H9 (cell line): ENCODE results near the gene CCDC81. TPM values are rescaled to one million over a fixed set of nuclear protein-coding genes. Genes with fewer than 3 reads are reported as not detected.

Experiments
- DNase-seq: peaks from one replicate; pipeline ENCODE4 v3.0.0-alpha.2; 2017
- H2AFZ ChIP-seq: one replicate; pipeline ENCODE4 v1.6.1; 2013; ENCODE audit warnings: mild to moderate bottlenecking, low read length, control low read depth, moderate library complexity
- H2AK5ac ChIP-seq: 2 replicates; pipeline ENCODE4 v1.6.1; 2013; ENCODE audit warnings: low read length, control low read depth, mixed read lengths; ENCODE audit not compliant: insufficient read length
- H2BK120ac ChIP-seq: one replicate; pipeline ENCODE4 v1.6.1; 2013; ENCODE audit warnings: low read depth, mild to moderate bottlenecking, low read length, control low read depth, inconsistent platforms; ENCODE audit not compliant: poor library complexity, severe bottlenecking
- H2BK12ac ChIP-seq: 2 replicates; pipeline ENCODE4 v1.6.1; 2013; ENCODE audit warnings: low read length, control low read depth, mixed read lengths, low read depth; ENCODE audit not compliant: insufficient read length
- H2BK15ac ChIP-seq: 2 replicates; pipeline ENCODE4 v1.6.1; 2013; ENCODE audit warnings: low read depth, low read length, control low read depth
- H2BK20ac ChIP-seq: one replicate; pipeline ENCODE4 v1.6.1; 2013; ENCODE audit warnings: low read depth, mild to moderate bottlenecking, low read length, control low read depth, inconsistent platforms; ENCODE audit not compliant: poor library complexity, severe bottlenecking
- H2BK5ac ChIP-seq: 2 replicates; pipeline ENCODE4 v1.6.1; 2013; ENCODE audit warnings: low read length, control low read depth, mixed read lengths; ENCODE audit not compliant: insufficient read length
- H3K14ac ChIP-seq: 2 replicates; pipeline ENCODE4 v1.6.1; 2013; ENCODE audit warnings: low read length, control low read depth; ENCODE audit not compliant: insufficient read depth
- H3K18ac ChIP-seq: 2 replicates; pipeline ENCODE4 v1.6.1; 2013; ENCODE audit warnings: low read depth, mild to moderate bottlenecking, mixed read lengths, low read length, control low read depth; ENCODE audit not compliant: insufficient read length
- H3K23ac ChIP-seq: 2 replicates; pipeline ENCODE4 v1.6.1; 2013; ENCODE audit warnings: low read length, control low read depth, mixed read lengths, low read depth; ENCODE audit not compliant: insufficient read length
- H3K23me2 ChIP-seq: 2 replicates; pipeline ENCODE4 v1.6.1; 2013; ENCODE audit warnings: low read depth, mild to moderate bottlenecking, mixed read lengths, low read length, control low read depth; ENCODE audit not compliant: insufficient read length, poor library complexity, severe bottlenecking
- H3K27ac ChIP-seq: 2 replicates; pipeline ENCODE4 v1.5.1; 2013; ENCODE audit warnings: low read length, control low read depth, mixed read lengths, low read depth; ENCODE audit not compliant: insufficient read length
- H3K27me3 ChIP-seq: 2 replicates; pipeline ENCODE4 v1.6.1; 2013; ENCODE audit warnings: low read length, control low read depth, inconsistent platforms; ENCODE audit not compliant: insufficient read depth
- H3K4ac ChIP-seq: 2 replicates; pipeline ENCODE4 v1.6.1; 2013; ENCODE audit warnings: low read depth, mild to moderate bottlenecking, control low read depth, inconsistent platforms, low read length, moderate library complexity
- H3K4me1 ChIP-seq: 2 replicates; pipeline ENCODE4 v1.6.1; 2013; ENCODE audit warnings: low read length, control low read depth, inconsistent platforms; ENCODE audit not compliant: insufficient read depth
- H3K4me2 ChIP-seq: 2 replicates; pipeline ENCODE4 v1.6.1; 2013; ENCODE audit warnings: low read length, control low read depth, mixed read lengths; ENCODE audit not compliant: insufficient read length, insufficient read depth
- H3K56ac ChIP-seq: 2 replicates; pipeline ENCODE4 v1.6.1; 2013; ENCODE audit warnings: low read depth, mild to moderate bottlenecking, mixed read lengths, low read length, control low read depth; ENCODE audit not compliant: insufficient read length
- H3K79me1 ChIP-seq: 2 replicates; pipeline ENCODE4 v1.6.1; 2013; ENCODE audit warnings: low read depth, mild to moderate bottlenecking, moderate library complexity, low read length, control low read depth, inconsistent platforms; ENCODE audit not compliant: insufficient read depth, poor library complexity, severe bottlenecking
- H3K79me2 ChIP-seq: 2 replicates; pipeline ENCODE4 v1.6.1; 2013; ENCODE audit warnings: low read length, control low read depth, inconsistent platforms; ENCODE audit not compliant: insufficient read depth
- H3K9ac ChIP-seq: 2 replicates; pipeline ENCODE4 v1.6.1; 2013; ENCODE audit warnings: low read length, control low read depth, mixed read lengths; ENCODE audit not compliant: insufficient read length; ENCODE audit errors: extremely low read depth
- H3K9me3 ChIP-seq: one replicate; pipeline ENCODE4 v1.6.1; 2013; ENCODE audit warnings: low read depth, low read length, inconsistent platforms; ENCODE audit not compliant: control insufficient read depth
- H3T11ph ChIP-seq: one replicate; pipeline ENCODE4 v1.6.1; 2013; ENCODE audit warnings: mild to moderate bottlenecking, low read length, control low read depth, inconsistent platforms
- H4K20me1 ChIP-seq: one replicate; pipeline ENCODE4 v1.6.1; 2013; ENCODE audit not compliant: control insufficient read depth, insufficient read length, insufficient read depth
- H4K5ac ChIP-seq: 2 replicates; pipeline ENCODE4 v1.6.1; 2013; ENCODE audit warnings: low read depth, mild to moderate bottlenecking, mixed read lengths, low read length, control low read depth; ENCODE audit not compliant: insufficient read length
- H4K8ac ChIP-seq: replicated peaks from 2 replicates; pipeline ENCODE4 v1.6.1; 2013; ENCODE audit warnings: low read length, control low read depth, mixed read lengths, low read depth; ENCODE audit not compliant: insufficient read length
- H4K91ac ChIP-seq: 2 replicates; pipeline ENCODE4 v1.6.1; 2013; ENCODE audit warnings: low read depth, mild to moderate bottlenecking, moderate library complexity, mixed read lengths, low read length, control low read depth; ENCODE audit not compliant: insufficient read length
- H3K27ac Mint-ChIP-seq, 3 experiments: 2 replicates in 2 of 3; 3 replicates in 1 of 3; pipeline ENCODE4 v1.8.0; 2020 to 2021; ENCODE audit warnings: mixed read lengths in 3 of 3, mild to moderate bottlenecking in 1 of 3, moderate library complexity in 1 of 3
- H3K27me3 Mint-ChIP-seq: 2 replicates; pipeline ENCODE4 v1.8.0; 2021; ENCODE audit warnings: low read depth, mild to moderate bottlenecking, moderate library complexity, mixed read lengths
- H3K36me3 Mint-ChIP-seq, 3 experiments: 2 replicates in 2 of 3; 3 replicates in 1 of 3; pipeline ENCODE4 v1.8.0; 2020 to 2021; ENCODE audit warnings: low read depth in 3 of 3, mixed read lengths in 3 of 3; ENCODE audit not compliant: insufficient read depth in 1 of 3
- H3K4me1 Mint-ChIP-seq, 2 experiments: 2 replicates each; pipeline ENCODE4 v1.8.0; 2020; ENCODE audit warnings: mixed read lengths in 2 of 2
- H3K4me3 Mint-ChIP-seq, 2 experiments: 2 replicates in 1 of 2; 3 replicates in 1 of 2; pipeline ENCODE4 v1.8.0; 2020 to 2021; ENCODE audit warnings: mild to moderate bottlenecking in 2 of 2, mixed read lengths in 2 of 2, moderate library complexity in 1 of 2
- H3K9me3 Mint-ChIP-seq, 2 experiments: 2 replicates in 1 of 2; 3 replicates in 1 of 2; pipeline ENCODE4 v1.8.0; 2020; ENCODE audit warnings: mild to moderate bottlenecking in 2 of 2, mixed read lengths in 2 of 2, moderate library complexity in 1 of 2
- WGBS: extraction: QIAGEN DNeasy Blood & Tissue Kit; methylation state at CpG from one replicate; pipeline ENCODE4 v1.1.7; 2013; ENCODE audit warnings: missing lambda C conversion rate, low lambda C conversion rate, mixed read lengths; ENCODE audit not compliant: insufficient read length; ENCODE audit errors: extremely low coverage; 5-methylcytosine and 5-hydroxymethylcytosine counted together
- total RNA-seq: library from RNA; stranded (reverse); gene quantifications from 2 replicates; pipeline ENCODE4 v1.2.1, GENCODE V29; 2021
- TF ChIP-seq, protein P1 (sequence below): fragments of 200-600 bp; sonication (generic); conservative IDR thresholded peaks from 3 replicates; pipeline ENCODE4 v1.8.0; 2021; ENCODE audit warnings: antibody characterized with exemption, mild to moderate bottlenecking

The CCDC81 gene
- total RNA-seq, 1 experiment from 2014 or later = 0.52 TPM

DNA sequence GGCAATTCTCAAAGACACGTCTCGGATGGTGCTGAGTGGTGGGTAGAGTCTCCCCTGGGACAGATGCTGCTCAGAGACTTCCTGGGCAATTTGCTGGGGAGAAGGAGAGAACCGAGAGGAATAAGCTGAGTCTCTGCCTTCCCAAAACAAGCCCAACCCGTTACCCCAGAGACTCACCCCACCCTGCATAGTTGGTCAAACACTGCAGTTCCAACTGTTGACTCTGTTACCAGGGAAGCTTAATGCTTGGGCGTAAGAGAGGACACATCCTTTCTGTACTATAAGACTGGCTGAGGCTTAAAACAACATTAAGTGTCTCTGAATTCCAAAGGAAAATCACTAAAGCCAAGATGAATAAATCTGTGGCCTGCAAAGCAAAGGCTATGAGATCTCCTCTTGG is 68.1 kb downstream of the CCDC81 start:
- H3K56ac ChIP-seq = no peak overlapping the region
- no peak overlapping the region for H3K27ac Mint-ChIP-seq
- no peak overlapping the region for H3K14ac ChIP-seq
- no peak overlapping the region for H3T11ph ChIP-seq
- no peak overlapping the region for H4K8ac ChIP-seq
- no peaks in the 10 kb centered on the region for H3K79me2 ChIP-seq
- no peak overlapping the region for H2AFZ ChIP-seq
- no peak overlapping the region for H4K5ac ChIP-seq
- H3K27me3 Mint-ChIP-seq = no peaks in the 10 kb centered on the region; the same call in 1 of the 2 replicates
- no peak overlapping the region for H2BK12ac ChIP-seq
- H3K9me3 ChIP-seq = no peaks in the 10 kb centered on the region
- no peak overlapping the region for H2BK20ac ChIP-seq
- TF ChIP-seq, protein P1, sequence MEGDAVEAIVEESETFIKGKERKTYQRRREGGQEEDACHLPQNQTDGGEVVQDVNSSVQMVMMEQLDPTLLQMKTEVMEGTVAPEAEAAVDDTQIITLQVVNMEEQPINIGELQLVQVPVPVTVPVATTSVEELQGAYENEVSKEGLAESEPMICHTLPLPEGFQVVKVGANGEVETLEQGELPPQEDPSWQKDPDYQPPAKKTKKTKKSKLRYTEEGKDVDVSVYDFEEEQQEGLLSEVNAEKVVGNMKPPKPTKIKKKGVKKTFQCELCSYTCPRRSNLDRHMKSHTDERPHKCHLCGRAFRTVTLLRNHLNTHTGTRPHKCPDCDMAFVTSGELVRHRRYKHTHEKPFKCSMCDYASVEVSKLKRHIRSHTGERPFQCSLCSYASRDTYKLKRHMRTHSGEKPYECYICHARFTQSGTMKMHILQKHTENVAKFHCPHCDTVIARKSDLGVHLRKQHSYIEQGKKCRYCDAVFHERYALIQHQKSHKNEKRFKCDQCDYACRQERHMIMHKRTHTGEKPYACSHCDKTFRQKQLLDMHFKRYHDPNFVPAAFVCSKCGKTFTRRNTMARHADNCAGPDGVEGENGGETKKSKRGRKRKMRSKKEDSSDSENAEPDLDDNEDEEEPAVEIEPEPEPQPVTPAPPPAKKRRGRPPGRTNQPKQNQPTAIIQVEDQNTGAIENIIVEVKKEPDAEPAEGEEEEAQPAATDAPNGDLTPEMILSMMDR = no peak
- no peak overlapping the region for H3K23ac ChIP-seq
- H3K4me1 Mint-ChIP-seq = no peaks in the 10 kb centered on the region
- no peaks in the 10 kb centered on the region for H4K20me1 ChIP-seq
- no peak overlapping the region for H3K9ac ChIP-seq
- H3K79me1 ChIP-seq = no peaks in the 10 kb centered on the region
- no peak overlapping the region for H3K4ac ChIP-seq
- H3K27me3 ChIP-seq = no peaks in the 10 kb centered on the region
- no peak overlapping the region for H3K4me2 ChIP-seq
- no peaks in the 10 kb centered on the region for H3K23me2 ChIP-seq
- H3K9me3 Mint-ChIP-seq = no peaks in the 10 kb centered on the region
- H3K4me3 Mint-ChIP-seq = no peak overlapping the region
- H3K27ac ChIP-seq = no peak overlapping the region
- no peak overlapping the region for H4K91ac ChIP-seq
- no peaks in the 10 kb centered on the region for H3K36me3 Mint-ChIP-seq
- no peak overlapping the region for H2AK5ac ChIP-seq
- H3K4me1 ChIP-seq = no peaks in the 10 kb centered on the region
- WGBS = no CpG with 5 or more reads among the region's 5 CpGs
- H2BK120ac ChIP-seq = no peak overlapping the region
- no peak overlapping the region for H2BK15ac ChIP-seq
- DNase-seq = no peak
- no peak overlapping the region for H3K18ac ChIP-seq
- H2BK5ac ChIP-seq = no peak overlapping the region
